HG03097 (cell line): ENCODE results near the gene MLN.

Experiments used
- ATAC-seq: cut with Tn5 transposase; IDR thresholded peaks from one replicate; pipeline ENCODE4 v1.9.1; 2021; ENCODE audit not compliant: unreplicated experiment, low FRiP score

The MLN gene

DNA sequence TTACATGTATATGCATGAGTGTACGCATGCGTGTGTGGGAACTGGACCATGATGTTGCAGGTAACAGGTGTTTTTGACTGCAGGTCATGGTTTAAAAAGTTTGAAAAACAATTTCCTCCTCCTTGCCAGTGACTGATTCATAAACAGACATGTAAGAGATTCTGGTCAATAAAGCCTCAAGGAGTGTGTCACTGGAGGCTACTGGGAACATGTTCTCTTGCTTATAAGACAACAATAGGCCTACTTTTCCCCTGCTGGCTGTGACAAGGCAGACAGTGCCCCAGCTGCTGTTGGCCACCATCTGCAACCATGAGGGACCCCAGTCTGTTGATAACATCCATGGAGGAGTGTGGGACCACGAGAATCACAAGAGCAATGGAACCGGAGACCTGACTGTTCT lies 27.6 kb downstream of the MLN start:
- ATAC-seq: no peak

DNA sequence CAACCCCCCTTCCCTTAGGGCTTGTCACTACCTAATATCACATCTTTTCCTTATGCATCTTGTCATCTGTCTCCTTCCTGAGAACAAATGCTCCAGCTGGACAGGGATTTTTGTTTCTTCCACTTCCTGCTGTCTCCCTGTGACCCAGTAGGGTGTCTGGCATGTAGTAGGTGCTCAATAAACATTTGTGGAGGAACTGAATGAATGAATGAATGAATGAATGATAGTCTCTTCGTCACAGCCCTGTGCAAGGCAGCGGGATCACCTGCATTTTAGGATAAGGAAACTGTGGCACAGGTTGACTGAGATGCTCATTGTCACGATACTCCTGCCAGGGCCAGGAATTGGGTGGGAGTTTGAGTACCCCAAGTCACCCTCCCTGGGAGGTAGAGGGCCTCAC lies 29.0 kb downstream of the MLN start:
- ATAC-seq: no peak

DNA sequence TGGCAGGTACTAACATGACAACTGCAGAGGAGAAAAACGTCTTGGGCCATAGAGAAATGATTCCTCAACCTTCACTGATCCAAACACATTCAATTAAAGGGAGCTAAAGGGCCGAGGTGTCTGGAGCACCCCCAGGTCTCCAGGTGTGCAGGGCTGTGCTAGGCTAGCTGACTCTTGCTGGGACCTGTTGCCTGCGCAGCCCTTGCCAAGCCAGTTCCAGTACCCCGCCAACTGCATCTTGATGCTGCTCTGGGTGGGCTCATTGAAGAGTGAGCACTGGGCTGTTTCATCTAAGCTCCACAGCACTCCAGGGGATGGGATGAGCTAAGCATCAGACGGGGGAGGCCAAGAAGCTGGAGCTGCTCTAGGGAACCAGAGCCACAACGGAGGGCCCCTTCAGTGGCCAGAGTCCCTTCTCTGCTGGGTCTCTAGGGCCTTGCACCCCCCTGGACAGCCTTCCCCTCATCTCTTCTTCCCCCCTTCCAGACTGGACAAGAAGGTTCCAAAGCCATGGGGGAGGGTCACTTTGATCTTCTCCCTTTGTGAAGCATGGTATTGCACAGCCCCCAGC lies 30.8 kb downstream of the MLN start:
- no peak for ATAC-seq

DNA sequence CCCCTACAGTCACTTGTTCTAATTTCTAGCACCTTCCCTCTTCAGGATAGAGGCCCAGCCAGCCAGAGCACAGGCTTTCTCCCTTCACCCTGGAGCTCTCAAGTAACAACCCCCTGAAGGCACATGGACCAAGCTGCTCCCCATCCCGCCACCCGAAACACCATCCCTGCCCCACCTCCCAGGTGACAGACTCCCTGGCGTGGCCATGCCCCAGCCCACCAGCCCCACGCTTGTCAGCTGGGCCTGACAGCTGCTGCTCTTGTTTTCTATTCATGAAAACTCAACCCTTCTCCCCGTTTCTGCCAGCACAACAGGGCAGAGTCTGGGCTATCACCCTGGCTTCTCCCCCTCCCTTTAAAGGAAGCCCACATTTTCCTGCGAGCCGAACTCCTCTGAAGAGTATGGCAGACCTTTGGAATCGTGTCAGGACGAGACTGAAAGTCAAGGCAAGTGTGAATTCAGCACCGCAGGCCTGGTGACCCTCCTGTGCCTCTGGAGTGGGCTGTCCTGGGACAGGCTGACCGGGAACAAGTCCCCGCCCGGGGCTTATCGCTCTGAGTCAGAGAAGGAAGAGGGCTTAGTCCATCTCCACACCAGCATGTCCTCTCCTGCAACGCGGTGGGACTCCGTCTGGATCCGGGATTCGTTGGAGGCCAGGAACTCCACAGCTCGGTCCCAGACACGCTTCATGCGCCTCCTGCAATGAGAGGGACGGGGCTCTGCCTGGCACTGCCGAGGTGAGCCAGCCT lies 31.5 kb downstream of the MLN start:
- no peak for ATAC-seq

DNA sequence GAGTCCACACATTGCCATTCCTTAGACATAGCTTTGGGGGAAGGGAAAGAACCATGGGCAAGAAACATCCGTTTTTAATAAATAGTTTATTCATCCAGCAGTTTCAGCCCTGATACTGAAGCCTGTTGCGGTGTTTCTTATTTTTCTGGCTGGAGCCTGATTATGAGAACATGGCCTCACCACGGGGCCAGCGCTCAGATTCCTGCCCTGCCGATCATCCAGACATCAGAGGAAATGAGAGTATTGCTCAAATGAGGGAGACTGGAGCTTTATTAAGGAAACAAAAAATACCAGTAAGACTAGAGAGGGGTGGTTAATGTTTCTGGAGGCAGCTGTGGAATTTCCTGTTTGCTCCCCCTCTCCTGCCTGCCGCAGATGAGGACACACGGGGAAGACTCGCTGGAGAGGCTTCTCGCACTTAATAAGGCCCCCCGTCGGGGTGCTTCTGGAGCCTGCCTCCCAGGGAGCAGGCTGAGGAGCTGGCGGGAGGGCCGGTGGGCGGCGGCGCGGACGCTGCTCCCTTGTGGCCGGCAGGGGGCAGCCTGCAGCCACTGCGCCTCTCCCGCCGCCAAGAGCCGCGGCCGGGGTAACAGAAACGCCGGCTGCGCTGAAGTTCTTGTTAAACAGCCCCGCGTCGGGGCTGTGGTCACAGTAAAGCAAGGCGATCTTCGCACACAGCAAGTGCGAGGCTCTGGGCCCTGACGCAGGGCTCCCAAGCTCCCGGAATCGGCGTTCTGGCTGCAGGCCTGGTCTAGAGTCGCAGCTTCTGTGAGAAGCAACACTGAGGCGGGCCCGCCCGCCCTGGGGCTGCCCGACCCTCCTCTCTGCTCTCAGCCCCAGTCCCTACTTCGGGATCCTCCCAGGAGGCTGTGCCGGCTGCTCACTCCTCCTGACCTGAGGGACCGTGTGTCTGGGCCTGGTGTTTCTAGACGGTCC lies 32.4 kb downstream of the MLN start:
- ATAC-seq: no peak

DNA sequence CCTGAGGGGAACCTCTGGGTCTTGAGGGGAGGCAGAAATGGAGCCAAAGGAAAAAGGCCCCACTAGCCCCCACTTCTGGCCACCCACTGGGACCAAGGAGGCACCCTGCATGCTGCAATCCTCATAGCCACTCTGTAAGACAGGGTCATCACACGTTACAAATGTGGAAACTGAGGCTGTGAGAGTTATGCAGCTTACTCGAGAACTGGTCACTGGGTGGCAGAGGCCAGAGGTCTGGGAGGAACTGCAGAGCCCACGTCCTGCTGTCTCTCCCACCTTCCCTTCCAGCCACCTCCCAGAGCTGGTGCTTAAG lies 33.0 kb downstream of the MLN start:
- ATAC-seq: no peak

DNA sequence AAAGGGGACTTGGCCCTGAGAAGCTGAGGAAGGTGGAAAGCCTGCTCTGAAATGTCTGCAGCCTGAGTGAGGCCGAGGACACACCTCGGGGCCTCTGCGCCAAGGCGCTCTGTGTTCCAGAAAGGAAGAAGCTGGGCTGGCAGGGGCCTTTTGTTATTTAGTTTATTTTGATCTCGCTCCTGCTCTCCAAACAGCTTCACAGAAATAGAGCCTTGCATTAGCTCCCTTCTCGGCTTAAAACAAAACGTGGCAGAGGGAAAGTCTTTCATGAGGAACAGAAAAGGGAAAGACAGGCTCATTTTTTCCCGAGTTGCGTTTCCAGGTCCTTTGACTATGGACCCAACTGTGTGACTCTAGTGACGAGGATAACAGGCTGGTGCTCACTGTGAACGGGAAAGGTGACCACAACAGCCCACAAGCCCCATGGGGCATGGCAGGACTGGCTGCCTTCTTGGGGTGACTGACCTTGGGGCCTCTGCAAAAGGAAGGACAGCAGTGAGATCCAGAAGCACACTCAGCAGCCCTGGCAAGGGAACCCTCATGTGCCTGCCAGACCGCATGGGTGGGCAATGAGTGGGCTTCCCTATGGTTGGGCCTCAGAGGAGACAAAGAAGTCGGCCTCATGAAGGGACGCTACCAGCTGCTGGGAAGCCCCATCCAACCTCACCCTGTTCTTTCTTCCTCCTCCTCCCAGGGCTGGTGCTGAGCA lies 33.5 kb downstream of the MLN start:
- ATAC-seq: no peak

DNA sequence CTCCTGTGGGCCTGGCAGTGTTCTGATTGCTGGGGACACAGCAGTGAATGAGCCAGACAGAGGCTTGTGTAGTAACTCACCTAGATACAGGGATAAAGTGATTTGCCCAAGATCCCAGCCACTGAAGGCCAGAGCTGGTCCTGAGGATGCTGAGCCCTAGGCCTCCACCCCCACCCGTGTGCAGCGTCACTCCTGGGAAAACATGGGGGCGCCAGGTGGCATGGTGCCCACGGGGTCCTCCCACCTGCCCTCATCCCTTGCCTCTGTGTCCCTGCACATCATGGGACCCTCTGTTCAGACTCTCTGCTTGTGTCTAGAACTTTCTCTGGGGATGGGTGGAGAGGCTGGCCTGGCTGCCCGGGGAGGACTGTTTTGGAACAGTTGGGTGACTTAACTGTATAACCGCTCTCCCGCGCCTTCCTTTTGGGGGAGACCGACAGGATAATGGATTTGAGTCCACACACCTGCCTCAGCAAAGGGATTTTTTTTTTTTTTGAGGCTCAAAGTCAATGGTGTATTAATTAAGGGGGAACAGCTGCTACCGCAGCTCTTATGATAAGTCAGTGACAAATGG lies 34.5 kb downstream of the MLN start:
- ATAC-seq: no peak

DNA sequence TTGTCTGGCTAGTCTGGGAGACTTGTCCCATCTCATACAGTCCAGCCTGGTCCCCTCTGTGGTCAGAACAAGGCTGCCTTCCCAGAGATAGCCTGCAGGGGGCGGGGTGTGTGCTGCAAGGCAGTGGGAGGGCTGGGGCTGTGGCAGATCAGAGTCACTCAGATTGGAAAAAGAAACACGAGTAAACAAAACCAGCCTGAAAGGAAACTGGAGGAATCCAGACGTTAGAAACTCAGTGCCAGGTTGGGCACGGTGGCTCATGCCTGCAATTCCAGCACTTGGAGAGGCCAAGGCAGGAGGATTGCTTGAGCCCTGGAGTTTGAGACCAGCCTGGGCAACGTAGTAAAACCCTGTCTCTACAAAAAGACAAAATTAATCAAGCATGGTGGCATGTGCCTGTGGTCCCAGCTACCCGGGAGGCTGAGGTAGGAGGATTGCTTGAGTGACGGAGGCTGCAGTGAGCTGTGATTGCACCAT lies 35.1 kb downstream of the MLN start:
- no peak for ATAC-seq

DNA sequence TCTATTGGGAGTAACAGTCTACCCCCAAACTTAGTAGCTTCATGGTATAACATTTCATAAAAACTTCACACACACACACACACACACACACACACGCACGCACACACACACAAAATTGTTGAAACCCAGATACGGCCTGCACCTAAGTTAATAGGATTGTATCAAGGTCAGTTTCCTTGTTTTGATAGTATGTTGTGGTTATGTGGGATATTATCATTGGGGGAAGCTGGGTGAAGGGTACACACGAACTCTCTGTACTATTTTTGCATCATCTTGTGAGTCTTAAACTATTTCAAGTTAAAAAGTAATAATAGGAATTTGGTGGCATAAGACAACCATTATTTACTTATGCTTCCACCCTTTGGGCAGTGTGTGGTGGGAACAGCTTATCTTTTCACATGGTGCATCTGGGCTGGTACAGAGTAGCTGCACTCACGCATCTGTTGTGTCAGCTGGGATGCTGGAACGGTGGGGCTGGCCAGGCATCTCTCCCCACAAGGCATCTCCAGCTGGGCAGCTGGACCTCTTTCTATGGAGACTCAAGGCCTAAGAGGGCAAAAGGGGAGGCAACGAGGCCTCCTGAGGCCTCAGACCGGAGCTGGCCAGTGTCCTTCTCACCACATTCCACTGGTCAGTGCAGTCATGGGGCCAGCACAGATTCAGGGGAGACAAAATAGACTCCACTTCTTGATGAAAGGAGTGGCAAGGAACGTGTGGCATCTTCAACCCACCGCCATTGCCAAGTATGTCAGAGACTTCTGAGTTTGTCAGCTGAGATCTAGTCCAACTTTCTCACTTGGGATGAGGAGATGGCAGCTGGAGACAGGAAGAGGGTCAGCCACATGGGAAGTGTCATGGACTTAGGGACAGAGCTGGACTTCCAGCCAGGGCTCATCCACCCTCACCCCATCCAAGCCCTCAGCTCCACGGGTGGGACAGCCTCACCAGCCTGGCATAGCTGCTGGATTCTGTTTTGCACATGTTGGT lies 36.6 kb downstream of the MLN start:
- ATAC-seq: no peak

DNA sequence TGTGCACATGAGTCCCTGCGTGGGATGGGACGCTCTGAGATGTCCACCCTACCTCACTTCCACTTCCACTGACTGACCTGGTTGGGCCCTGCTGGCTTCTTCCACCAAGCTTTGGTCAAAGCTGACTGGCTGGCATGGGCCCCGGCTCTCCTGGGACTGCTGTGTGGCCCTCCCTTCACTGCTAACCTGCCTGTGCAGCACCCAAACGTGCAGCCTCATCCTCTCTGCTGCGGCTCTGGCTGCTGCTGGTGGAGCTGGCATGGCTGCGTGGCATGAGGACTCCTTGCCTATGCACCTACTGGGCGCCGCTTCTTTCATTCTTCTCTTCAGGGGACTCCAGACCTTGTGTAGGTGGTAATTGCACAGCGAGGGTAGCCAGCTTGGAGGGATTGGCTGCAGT lies 38.4 kb downstream of the MLN start:
- no peak for ATAC-seq

DNA sequence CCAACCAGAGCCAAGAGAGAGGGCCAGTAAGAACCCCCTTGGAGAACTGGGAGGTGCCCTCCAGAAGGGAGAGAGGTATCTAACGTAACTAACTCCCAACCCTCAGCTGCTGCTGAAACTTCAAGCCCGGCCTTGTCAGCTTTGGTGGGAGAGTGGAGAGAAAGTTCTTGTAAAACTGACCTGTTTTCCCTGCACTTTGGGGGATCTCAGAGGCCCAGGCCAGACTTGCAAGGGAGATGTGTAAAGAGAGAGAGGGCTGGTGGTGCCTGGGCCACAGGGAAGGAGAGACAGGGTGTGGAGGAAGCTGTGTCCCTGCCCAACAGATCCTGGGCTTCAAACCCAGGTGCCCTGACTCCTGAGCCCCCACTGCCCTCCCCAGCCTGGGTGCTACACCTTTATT lies 39.8 kb downstream of the MLN start:
- ATAC-seq: no peak

DNA sequence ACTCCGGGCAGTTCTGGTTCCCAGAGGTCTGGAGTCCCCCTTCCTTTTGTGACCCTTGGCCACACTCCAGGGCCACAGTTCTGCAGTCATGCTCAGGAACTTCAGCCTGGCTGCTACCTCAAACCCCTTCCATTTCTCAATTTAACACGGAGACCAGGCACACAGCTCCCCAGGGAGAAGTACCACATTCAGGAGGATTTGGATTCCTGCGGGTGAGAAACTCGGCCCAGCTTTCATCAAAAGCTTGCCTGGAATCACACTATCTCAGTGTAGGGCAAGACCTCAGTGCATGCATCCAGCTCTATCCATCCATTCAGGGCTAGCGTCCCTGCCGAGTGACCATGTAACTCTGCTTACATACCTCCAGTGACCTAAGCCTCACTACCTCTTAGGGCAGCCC lies 40.3 kb downstream of the MLN start:
- ATAC-seq: no peak

DNA sequence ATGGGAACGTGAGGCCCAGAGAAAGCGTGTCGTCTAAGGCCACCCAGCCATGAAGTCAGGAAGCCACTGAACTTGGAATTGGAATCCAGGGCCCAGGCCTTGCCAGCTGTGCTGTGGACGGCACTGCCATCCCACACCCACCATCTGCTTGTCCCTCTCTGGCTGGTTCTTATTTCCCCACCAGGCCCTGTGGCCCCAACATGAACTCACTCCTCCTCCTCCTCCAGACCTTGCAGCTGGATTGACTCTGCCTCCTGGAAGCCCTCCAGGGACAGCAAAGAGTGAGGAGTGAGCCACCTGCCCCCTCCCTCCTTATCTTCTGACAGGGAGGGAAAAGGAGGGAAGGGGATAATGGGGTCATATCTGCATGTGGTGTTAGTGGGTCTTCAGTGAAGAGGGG lies 41.1 kb downstream of the MLN start:
- ATAC-seq: no peak

DNA sequence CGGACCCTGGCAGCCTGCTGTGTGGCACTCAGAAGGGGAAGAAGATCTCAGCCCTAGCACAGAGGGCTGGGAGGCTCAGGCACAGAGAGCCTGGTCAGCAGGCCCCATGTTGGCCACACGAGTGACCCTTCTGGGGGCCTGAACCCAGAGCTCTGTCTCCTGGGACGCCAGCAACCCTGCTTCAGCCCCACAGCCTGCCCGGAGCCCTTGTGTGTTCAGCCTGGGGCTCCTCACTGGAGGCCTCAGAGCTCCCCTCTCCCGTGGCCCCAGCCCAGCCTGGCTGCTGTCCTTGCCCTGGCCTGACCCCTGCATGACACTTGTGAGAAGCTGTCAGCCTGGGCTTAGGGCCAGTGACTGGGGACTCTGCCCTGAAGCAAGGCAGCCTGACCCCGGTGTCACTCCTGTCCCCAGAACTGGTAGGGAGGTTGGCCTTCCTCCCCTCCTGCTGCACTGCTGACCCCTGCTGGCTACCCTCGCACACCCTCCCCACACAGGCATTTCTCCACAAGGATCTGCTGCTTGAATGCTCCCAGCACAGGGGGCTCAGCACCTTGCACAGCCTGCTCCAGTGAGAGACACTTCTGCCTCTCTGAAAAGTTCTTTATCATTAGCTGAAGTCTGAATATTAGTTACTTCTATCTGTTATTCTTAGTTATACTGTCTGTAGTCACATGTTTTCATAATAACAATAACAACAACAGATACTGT lies 41.7 kb downstream of the MLN start:
- ATAC-seq: no peak

DNA sequence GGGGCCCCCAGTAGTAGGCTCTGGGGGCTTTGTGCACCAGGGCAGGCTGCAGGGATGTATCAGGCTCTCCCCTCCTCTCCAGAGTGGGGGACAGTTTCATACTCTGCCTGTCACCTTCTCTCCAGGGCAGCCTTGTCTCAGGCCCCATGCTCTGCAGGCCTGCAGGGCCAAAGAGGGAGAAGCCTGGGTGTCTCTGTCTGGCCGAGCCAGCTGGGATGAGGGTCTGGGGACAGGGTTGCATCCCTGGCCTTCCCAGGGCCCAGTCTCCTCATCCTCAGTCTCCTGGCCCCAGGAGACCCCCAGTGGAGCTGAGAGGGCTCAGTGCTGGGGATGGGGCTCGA lies 42.3 kb downstream of the MLN start:
- no peak for ATAC-seq

DNA sequence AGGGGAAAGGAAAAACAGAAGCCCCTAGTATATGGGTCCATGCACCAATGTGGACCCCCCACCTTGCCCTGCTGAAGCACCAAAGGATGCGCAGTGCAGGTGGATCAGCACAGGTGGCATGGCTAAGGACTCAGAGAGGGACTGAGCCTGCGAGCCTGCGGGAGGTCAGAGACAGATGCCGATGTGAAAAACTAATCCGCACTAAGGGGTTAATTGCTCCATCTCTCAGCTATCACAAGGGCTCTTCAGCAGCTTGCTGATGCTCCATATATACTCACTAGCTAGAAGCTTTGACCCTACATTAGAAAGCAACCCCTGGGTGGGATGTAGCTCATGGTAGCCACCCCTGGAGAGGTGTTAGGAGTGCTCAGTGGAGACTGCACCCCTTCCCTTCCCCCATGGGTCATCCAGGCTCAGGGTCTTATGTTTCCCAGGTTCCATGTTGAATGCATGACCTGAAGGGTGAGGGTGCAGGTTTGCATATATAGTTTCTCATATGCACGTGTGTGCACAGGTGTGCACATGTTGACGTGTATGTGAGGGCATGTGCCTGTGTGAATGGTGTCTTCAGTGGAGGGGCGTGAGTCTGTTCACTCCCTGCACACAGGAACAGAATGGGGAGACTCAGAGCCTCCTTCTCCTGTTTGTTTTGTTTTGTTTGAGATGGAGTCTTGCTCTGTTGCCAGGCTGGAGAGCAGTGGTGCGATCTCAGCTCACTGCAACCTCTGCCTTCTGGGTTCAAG lies 43.7 kb downstream of the MLN start:
- no peak for ATAC-seq

DNA sequence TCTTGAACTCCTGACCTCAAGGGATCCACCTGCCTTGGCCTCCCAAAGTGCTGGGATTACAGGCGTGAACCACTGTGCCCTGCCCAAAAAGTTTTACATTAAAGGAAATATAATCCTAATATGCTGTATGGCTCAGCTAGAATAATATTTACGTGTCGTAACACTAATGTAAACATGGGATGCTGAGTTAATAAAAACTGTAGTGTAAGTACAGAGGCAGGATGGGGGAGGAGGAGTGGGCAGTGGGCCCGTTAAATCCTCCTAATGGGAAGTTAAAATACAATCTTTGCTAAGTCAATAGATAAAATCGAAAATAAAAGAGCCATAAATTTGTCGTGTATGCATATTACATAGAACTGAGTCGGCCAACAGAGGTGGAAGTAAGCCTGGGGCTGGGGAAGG lies 45.0 kb downstream of the MLN start:
- ATAC-seq: no peak
